Measurements from ENCODE around the gene CTXN1.
A peak's percentile ranks its signal among the peaks of the same experiment; 100 is the strongest.
"Not testable (repeated sequence)": the region's sequence is repeated elsewhere in the genome, so short reads cannot be mapped to it uniquely, and the experiment has no call there.

The CTXN1 gene

GRCh38 chr19:7926021-7926726, at the start of gene CTXN1:
Gene CTXN1 (minus strand): TSS chr19:7926135. CDS start chr19:7925538, 597 bp downstream.
- peak; percentile 73 for DNase-seq (ENCODE audit: low read depth)

- no peak for DNase-seq (ENCODE audit: low read depth)
Measured at GRCh38 chr19:7975037-7975436, 49.1 kb upstream of the CTXN1 start.

GRCh38 chr19:7973883-7974282, 47.9 kb upstream of the CTXN1 start:
- DNase-seq (ENCODE audit: low read depth): no peak

- no peak for DNase-seq (ENCODE audit: low read depth)
Measured at GRCh38 chr19:7971553-7972520, 45.9 kb upstream of the CTXN1 start.

- DNase-seq (ENCODE audit: low read depth): no peak
Measured at GRCh38 chr19:7970716-7971448, 44.9 kb upstream of the CTXN1 start.

- no peak for DNase-seq (ENCODE audit: low read depth)
Measured at GRCh38 chr19:7969555-7969939, 43.6 kb upstream of the CTXN1 start.

DNA sequence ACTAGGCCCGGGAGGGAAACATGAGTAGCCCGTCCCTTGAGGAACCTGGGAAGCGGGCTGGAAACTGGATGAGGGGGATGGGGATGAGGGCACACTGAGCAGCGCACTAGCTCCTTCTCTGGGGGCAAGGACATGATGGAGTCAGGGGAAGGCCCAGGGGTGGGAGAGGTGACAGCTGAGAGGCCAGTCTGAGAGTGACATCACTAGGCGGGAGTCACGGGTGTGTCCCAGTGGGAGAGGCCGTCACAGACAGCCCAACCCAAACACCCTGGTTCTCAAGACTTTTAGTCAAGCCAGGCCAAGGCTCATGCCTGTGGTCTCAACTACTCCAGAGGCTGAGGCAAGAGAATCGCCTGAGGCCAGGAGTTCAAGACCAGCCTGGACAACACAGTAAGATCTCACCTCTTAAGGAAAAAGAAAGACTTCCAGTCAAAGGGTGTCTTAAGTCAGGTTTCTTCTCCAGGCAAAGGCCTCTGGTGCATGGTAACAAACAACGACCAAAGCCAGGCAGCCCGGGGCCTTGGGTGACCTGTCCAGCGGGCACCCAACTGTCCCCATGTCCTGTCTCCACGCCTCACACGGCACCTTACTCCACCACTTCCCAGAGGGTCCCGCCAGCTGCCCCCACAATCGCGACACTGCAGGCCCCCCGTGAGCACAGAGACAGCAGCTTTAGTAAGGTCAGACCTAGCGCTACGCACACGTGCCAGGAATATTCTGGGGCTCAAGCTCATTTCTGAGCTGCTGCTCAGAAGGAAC, 43.0 kb upstream of the CTXN1 start:
- DNase-seq (ENCODE audit: low read depth): no peak

DNA sequence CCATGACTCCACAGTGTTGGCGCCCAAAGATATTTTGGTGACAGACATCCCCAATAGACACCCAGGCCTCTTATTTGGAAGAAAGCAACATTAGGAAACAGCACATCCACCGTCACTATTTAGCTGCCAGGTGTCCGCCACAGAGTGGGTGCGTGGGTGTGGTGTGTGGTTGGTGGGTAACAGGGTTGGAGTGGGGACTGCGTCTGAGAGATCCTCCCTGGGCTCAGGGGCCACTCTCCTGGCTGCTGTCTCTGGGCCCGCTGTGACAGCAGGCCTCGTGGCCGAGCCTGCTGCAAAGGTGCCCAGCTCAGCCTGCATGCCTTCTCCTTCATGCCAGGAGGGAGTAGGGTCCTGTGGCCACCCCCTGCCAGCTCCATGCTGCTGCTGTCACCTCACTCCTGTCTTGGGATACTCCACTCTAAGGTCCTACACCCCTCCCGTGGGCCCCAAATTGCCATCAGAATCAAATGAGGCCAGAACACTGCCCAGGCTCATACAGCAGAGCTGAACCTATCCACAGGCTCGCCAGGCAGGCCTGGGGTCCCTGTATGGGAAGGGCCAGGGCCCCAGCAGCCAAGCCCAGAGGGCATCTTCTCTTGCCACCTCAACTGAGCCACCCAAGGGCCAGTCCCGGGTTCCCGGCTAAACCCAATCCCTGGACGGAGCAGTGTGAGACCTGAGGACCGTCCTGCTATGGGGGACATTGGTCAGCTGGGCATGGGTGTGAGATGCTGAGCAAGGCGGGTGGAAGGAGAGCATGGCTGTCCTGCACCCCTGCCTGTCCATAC, 42.3 kb upstream of the CTXN1 start:
- no peak for DNase-seq (ENCODE audit: low read depth)

DNA sequence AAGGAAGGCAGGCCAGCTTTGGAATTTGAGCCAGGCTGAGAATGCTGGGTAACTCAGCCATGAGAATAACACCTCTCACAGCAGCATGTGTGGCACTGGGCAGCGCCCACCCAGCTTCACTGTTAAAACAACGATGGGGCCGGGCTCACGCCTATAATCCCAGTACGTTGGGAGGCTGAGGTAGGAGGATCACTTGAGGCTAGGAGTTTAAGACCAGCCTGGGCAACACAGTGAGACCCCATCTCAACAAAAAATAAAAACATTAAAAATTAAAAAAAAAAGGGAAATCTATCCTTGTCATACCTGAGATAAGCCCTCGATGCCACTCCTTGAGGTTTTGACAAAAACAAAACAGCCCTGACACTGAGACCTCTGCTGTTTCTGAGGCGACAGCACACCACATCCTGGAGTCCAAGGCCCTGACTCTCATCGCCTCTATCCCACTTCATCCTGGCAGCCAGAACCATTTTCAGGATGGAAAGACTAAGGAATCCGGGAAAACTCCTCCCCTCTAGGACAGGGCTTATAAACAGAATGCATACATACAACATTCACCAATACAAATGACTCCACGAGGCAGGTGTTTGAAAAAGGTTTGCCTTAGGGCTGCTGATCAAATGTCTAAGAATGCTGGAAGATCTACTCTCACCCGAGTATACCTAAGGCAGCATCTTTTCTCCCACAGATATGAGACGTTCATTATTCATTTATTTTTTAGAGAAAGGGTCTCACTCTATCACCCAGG, 40.2 kb upstream of the CTXN1 start:
- DNase-seq (ENCODE audit: low read depth): no peak

GRCh38 chr19:7965259-7965841, 39.4 kb upstream of the CTXN1 start:
- DNase-seq (ENCODE audit: low read depth): no peak

- no peak for DNase-seq (ENCODE audit: low read depth)
Measured at GRCh38 chr19:7963566-7963965, 37.6 kb upstream of the CTXN1 start.

DNA sequence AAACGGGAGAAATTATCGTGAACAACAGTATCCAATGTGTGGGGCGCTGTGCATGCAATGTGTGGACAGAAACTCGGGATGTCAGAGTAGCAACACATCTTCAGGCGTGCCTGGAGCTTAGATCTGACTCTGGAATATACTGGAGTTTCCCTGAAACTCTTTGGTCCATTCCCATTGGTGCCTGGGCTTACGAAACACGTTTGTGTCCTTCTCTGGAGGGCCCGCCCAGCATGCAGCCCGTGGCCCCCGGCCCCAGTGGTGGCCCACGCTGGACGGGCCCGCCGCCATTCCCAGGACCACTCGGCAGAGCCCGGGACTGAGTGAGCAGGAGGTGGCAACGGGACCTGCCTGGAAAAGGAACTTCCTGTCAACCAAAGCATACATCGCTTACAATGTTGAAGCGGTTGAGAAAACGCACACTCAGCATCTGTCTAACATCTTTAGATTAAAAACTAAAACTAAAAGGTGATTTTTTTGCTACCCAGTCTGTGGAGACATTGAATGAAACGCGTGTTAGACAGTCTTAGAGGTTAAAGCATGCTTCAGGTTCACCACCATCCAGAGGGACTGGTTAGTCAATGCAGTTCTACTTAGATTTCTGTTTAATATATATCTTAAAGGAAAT, 36.8 kb upstream of the CTXN1 start:
- no peak for DNase-seq (ENCODE audit: low read depth)

- no peak for DNase-seq (ENCODE audit: low read depth)
Measured at GRCh38 chr19:7961920-7962626, 36.1 kb upstream of the CTXN1 start.

GRCh38 chr19:7961082-7961481, 35.1 kb upstream of the CTXN1 start:
- not testable (repeated sequence) for DNase-seq (ENCODE audit: low read depth)

GRCh38 chr19:7959211-7959610, 33.3 kb upstream of the CTXN1 start:
- DNase-seq (ENCODE audit: low read depth): no peak

GRCh38 chr19:7955696-7956095, 29.8 kb upstream of the CTXN1 start:
- DNase-seq (ENCODE audit: low read depth): no peak

DNA sequence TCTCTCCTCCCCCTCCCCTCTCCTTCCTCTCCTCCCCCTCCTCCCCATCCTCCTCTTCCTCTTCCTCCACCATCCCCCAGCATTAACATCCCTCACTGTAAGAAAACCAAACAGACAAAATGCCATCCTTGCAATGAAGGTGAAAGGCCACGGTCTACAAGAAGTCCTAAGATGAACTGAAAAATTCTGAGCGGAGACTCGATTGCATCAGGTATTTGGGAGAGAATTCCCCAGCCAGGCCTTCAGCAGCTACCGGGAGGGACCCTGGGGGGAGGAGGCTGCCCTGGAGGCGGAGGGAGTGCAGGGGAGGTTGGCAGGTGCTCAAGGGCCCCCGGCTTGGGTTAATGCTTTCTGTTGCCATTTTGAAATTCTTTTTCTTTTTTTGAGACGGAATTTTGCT, 27.6 kb upstream of the CTXN1 start:
- no peak for DNase-seq (ENCODE audit: low read depth)

GRCh38 chr19:7953060-7953459, 27.1 kb upstream of the CTXN1 start:
- no peak for DNase-seq (ENCODE audit: low read depth)

- DNase-seq (ENCODE audit: low read depth): no peak
Measured at GRCh38 chr19:7947939-7948338, 22.0 kb upstream of the CTXN1 start.
